DOHH2 (cell line): ENCODE results near the gene LRIG2.

ENCODE experiments used
- H3F3A ChIP-seq: fragments of 200-600 bp; sonication (generic), shearing (Covaris generic); 2 replicates; pipeline ENCODE4 v1.6.0; 2016; ENCODE audit warnings: antibody characterized with exemption, mild to moderate bottlenecking; ENCODE audit not compliant: control insufficient read depth, insufficient read depth
- H3K27ac ChIP-seq: fragments of 200-600 bp; sonication (generic); 2 replicates; pipeline ENCODE4 v1.5.1; 2014; ENCODE audit warnings: low read depth, mild to moderate bottlenecking, low read length, moderate library complexity
- H3K27me3 ChIP-seq: fragments of 200-600 bp; sonication (generic); 2 replicates; pipeline ENCODE4 v1.6.1; 2014; ENCODE audit warnings: mild to moderate bottlenecking, low read length, mixed read lengths; ENCODE audit not compliant: control insufficient read depth
- H3K36me3 ChIP-seq: fragments of 200-600 bp; sonication (generic); 2 replicates; pipeline ENCODE4 v1.6.1; 2014; ENCODE audit warnings: mild to moderate bottlenecking, low read length, moderate library complexity, mixed read lengths; ENCODE audit not compliant: control insufficient read depth
- H3K4me1 ChIP-seq: fragments of 200-600 bp; sonication (generic); 2 replicates; pipeline ENCODE4 v1.6.1; 2014; ENCODE audit warnings: mild to moderate bottlenecking, low read length, mixed read lengths; ENCODE audit not compliant: control insufficient read depth
- H3K4me2 ChIP-seq: fragments of 200-600 bp; sonication (generic); 2 replicates; pipeline ENCODE4 v1.6.0; 2014; ENCODE audit warnings: mild to moderate bottlenecking, low read length, moderate library complexity
- H3K4me3 ChIP-seq: fragments of 200-600 bp; sonication (generic); 2 replicates; pipeline ENCODE4 v1.5.1; 2014; ENCODE audit warnings: mild to moderate bottlenecking, low read length, mixed read lengths
- H3K79me2 ChIP-seq: fragments of 200-600 bp; sonication (generic); 2 replicates; pipeline ENCODE4 v1.6.1; 2014; ENCODE audit warnings: mild to moderate bottlenecking, low read length, mixed read lengths; ENCODE audit not compliant: control insufficient read depth
- H3K9me2 ChIP-seq: fragments of 200-600 bp; sonication (generic); replicated peaks from 2 replicates; pipeline ENCODE4 v1.6.1; 2014; ENCODE audit warnings: mild to moderate bottlenecking, low read length, mixed read lengths; ENCODE audit not compliant: control insufficient read depth
- H3K9me3 ChIP-seq: fragments of 200-600 bp; sonication (generic); 2 replicates; pipeline ENCODE4 v1.6.1; 2014; ENCODE audit warnings: antibody characterized with exemption, low read length, mixed read lengths; ENCODE audit not compliant: control insufficient read depth, insufficient read depth
- H4K20me1 ChIP-seq: fragments of 200-600 bp; sonication (generic); 2 replicates; pipeline ENCODE4 v1.6.0; 2014; ENCODE audit warnings: low read depth, mild to moderate bottlenecking, antibody characterized with exemption, low read length, moderate library complexity; ENCODE audit not compliant: control insufficient read depth, insufficient read depth
- CTCF ChIP-seq: fragments of 200-600 bp; sonication (generic); IDR thresholded peaks from one replicate; pipeline ENCODE4 v1.5.1; 2014; ENCODE audit warnings: antibody characterized with exemption, mild to moderate bottlenecking, low read depth, low read length; ENCODE audit not compliant: poor library complexity, severe bottlenecking
- EZH2phosphoT487 ChIP-seq: fragments of 200-600 bp; sonication (generic); IDR thresholded peaks from 2 replicates; pipeline ENCODE4 v1.6.1; 2017; ENCODE audit warnings: borderline replicate concordance, mild to moderate bottlenecking, antibody characterized with exemption, low read length, moderate library complexity, mixed read lengths

The LRIG2 gene

GRCh38 chr1:113036639-113037321, 36.2 kb upstream of the LRIG2 start:
- Histone ChIP-seq H3K27ac (no peak overlapping the region), H3K27me3 (peaks cover 9% of the 10 kb centered on the region; the same call in 1 of the 2 replicates), H3K4me3 (no peak overlapping the region), H3K9me3 (no peaks in the 10 kb centered on the region), H3K4me2 (no peak overlapping the region), H3K4me1 (no peaks in the 10 kb centered on the region), H3K9me2 (no peaks in the 10 kb centered on the region), H3K36me3 (no peaks in the 10 kb centered on the region), H3F3A (no peaks in the 10 kb centered on the region), H3K79me2 (no peaks in the 10 kb centered on the region), H4K20me1 (no peaks in the 10 kb centered on the region)
- TF ChIP-seq CTCF (no peak), EZH2phosphoT487 (no peak)

GRCh38 chr1:113040041-113040440, 33.0 kb upstream of the LRIG2 start:
- H3K4me1 ChIP-seq, result peaks cover 4% of the 10 kb centered on the region
- H3K36me3 ChIP-seq, result no peaks in the 10 kb centered on the region
- no peak for TF ChIP-seq CTCF
- no peak for TF ChIP-seq EZH2phosphoT487
- H4K20me1 ChIP-seq, result no peaks in the 10 kb centered on the region
- no peak overlapping the region for H3K4me2 ChIP-seq
- no peaks in the 10 kb centered on the region for H3F3A ChIP-seq
- H3K79me2 ChIP-seq, result no peaks in the 10 kb centered on the region
- no peak overlapping the region for H3K27ac ChIP-seq
- peaks cover 14% of the 10 kb centered on the region; the same call in 1 of the 2 replicates for H3K27me3 ChIP-seq
- H3K9me2 ChIP-seq, result no peaks in the 10 kb centered on the region
- no peaks in the 10 kb centered on the region for H3K9me3 ChIP-seq
- no peak overlapping the region for H3K4me3 ChIP-seq

- H3K4me2 ChIP-seq, result no peak overlapping the region
- no peaks in the 10 kb centered on the region for H3K9me3 ChIP-seq
- peaks cover 14% of the 10 kb centered on the region; the same call in 1 of the 2 replicates for H3K27me3 ChIP-seq
- no peaks in the 10 kb centered on the region for H4K20me1 ChIP-seq
- no peaks in the 10 kb centered on the region for H3K79me2 ChIP-seq
- no peak overlapping the region for H3K27ac ChIP-seq
- no peaks in the 10 kb centered on the region for H3K9me2 ChIP-seq
- H3K36me3 ChIP-seq, result no peaks in the 10 kb centered on the region
- H3K4me3 ChIP-seq, result no peak overlapping the region
- no peaks in the 10 kb centered on the region for H3F3A ChIP-seq
- TF ChIP-seq EZH2phosphoT487 (no peak), CTCF (no peak)
- H3K4me1 ChIP-seq, result peaks cover 4% of the 10 kb centered on the region
Measured at GRCh38 chr1:113040718-113041412, 32.1 kb upstream of the LRIG2 start.
